Neural cell (in vitro differentiated cells): ENCODE measurements around the gene RAG2. TPM values are rescaled to one million over a fixed set of nuclear protein-coding genes. Genes with fewer than 3 reads are reported as not detected.

Source experiments
- H2AFZ ChIP-seq: fragments of 200-600, 300-800 bp; sonication (generic), shearing (Covaris generic); 2 replicates; pipeline ENCODE4 v1.6.0; 2014; ENCODE audit warnings: low read depth, mild to moderate bottlenecking, antibody characterized with exemption, low read length, moderate library complexity
- H3F3A ChIP-seq: fragments of 200-600 bp; shearing (Covaris generic); 2 replicates; pipeline ENCODE4 v1.6.1; 2016; ENCODE audit warnings: mild to moderate bottlenecking, moderate library complexity, mixed read lengths, antibody characterized with exemption, low read length; ENCODE audit not compliant: insufficient read depth, poor library complexity, severe bottlenecking
- H3K27ac ChIP-seq: fragments of 200-600, 300-800 bp; sonication (generic), shearing (Covaris generic); 2 replicates; pipeline ENCODE4 v1.5.1; 2014; ENCODE audit warnings: mild to moderate bottlenecking, low read length, moderate library complexity
- H3K27me3 ChIP-seq: fragments of 300-800, 200-600 bp; sonication (generic), shearing (Covaris generic); 2 replicates; pipeline ENCODE4 v1.6.0; 2014; ENCODE audit warnings: mild to moderate bottlenecking, low read depth, low read length, moderate library complexity; ENCODE audit not compliant: insufficient read depth
- H3K36me3 ChIP-seq: fragments of 300-800, 200-600 bp; sonication (generic), shearing (Covaris generic); 2 replicates; pipeline ENCODE4 v1.5.1; 2014; ENCODE audit warnings: mild to moderate bottlenecking, antibody characterized with exemption, low read length, moderate library complexity; ENCODE audit not compliant: insufficient read depth
- H3K4me2 ChIP-seq: fragments of 300-800, 200-600 bp; sonication (generic), shearing (Covaris generic); 2 replicates; pipeline ENCODE4 v1.6.0; 2014; ENCODE audit warnings: mild to moderate bottlenecking, low read length
- H3K4me3 ChIP-seq: fragments of 300-800, 200-600 bp; sonication (generic), shearing (Covaris generic); 2 replicates; pipeline ENCODE4 v1.5.1; 2014; ENCODE audit warnings: mild to moderate bottlenecking, low read length, moderate library complexity
- H3K79me2 ChIP-seq: fragments of 200-600 bp; shearing (Covaris generic); replicated peaks from 2 replicates; pipeline ENCODE4 v1.6.0; 2014; ENCODE audit warnings: mild to moderate bottlenecking, low read length, moderate library complexity; ENCODE audit not compliant: insufficient read depth
- H3K9ac ChIP-seq: fragments of 300-800, 200-600 bp; sonication (generic), shearing (Covaris generic); 2 replicates; pipeline ENCODE4 v1.6.1; 2016; ENCODE audit warnings: mild to moderate bottlenecking, low read length, mixed read lengths
- H3K9me2 ChIP-seq: fragments of 200-600 bp; shearing (Covaris generic); 2 replicates; pipeline ENCODE4 v1.6.1; 2016; ENCODE audit warnings: mild to moderate bottlenecking, low read length, mixed read lengths; ENCODE audit not compliant: insufficient read depth
- H3K9me3 ChIP-seq: fragments of 200-600, 300-800 bp; sonication (generic), shearing (Covaris generic); 2 replicates; pipeline ENCODE4 v1.6.1; 2016; ENCODE audit warnings: mild to moderate bottlenecking, mixed run types, low read length, moderate library complexity, mixed read lengths
- H4K20me1 ChIP-seq: fragments of 200-600 bp; shearing (Covaris generic); 2 replicates; pipeline ENCODE4 v1.6.1; 2016; ENCODE audit warnings: mild to moderate bottlenecking, mixed run types; ENCODE audit not compliant: insufficient read depth
- CTCF ChIP-seq: fragments of 450-650 bp; IDR thresholded peaks from 2 replicates; pipeline ENCODE4 v1.5.1; 2014; ENCODE audit warnings: antibody characterized with exemption, mild to moderate bottlenecking, moderate library complexity; ENCODE audit not compliant: poor library complexity, severe bottlenecking
- EP300 ChIP-seq: fragments of 450-650 bp; conservative IDR thresholded peaks from 2 replicates; pipeline ENCODE4 v1.6.1; 2014; ENCODE audit warnings: antibody characterized with exemption, mild to moderate bottlenecking, moderate library complexity; ENCODE audit not compliant: poor library complexity, severe bottlenecking
- EZH2 ChIP-seq: fragments of 200-600, 300-800 bp; shearing (Covaris generic), sonication (generic); IDR thresholded peaks from 2 replicates; pipeline ENCODE4 v1.6.1; 2014; ENCODE audit warnings: antibody characterized with exemption, low read length, borderline replicate concordance, mild to moderate bottlenecking; ENCODE audit not compliant: insufficient read depth, poor library complexity, severe bottlenecking
- MXI1 ChIP-seq: fragments of 450-650 bp; conservative IDR thresholded peaks from 2 replicates; pipeline ENCODE4 v1.6.1; 2014; ENCODE audit warnings: antibody characterized with exemption, mild to moderate bottlenecking; ENCODE audit not compliant: poor library complexity, severe bottlenecking
- POLR2AphosphoS5 ChIP-seq: IDR thresholded peaks from 2 replicates; pipeline ENCODE4 v1.6.1; 2012
- RAD21 ChIP-seq: fragments of 450-650 bp; conservative IDR thresholded peaks from 2 replicates; pipeline ENCODE4 v1.6.1; 2014; ENCODE audit warnings: antibody characterized with exemption, mild to moderate bottlenecking, moderate library complexity
- REST ChIP-seq: IDR thresholded peaks from 2 replicates; pipeline ENCODE4 v1.6.1; 2012; ENCODE audit warnings: borderline replicate concordance
- SMC3 ChIP-seq: fragments of 450-650 bp; conservative IDR thresholded peaks from 2 replicates; pipeline ENCODE4 v1.6.1; 2014; ENCODE audit warnings: antibody characterized with exemption, mild to moderate bottlenecking, moderate library complexity; ENCODE audit not compliant: poor library complexity
- TAF1 ChIP-seq: IDR thresholded peaks from 2 replicates; pipeline ENCODE4 v1.6.1; 2012; ENCODE audit warnings: low read depth
- polyA plus RNA-seq: library from polyadenylated mRNA; depleted of rRNA; stranded (reverse); fragments of >200 nt; gene quantifications from 2 replicates; pipeline ENCODE4 v1.2.3, GENCODE V29; 2014

Gene RAG2
- polyA plus RNA-seq, 1 donor from 2014 or later: not detected

GRCh38 chr11:36564376-36565030 is 33.5 kb downstream of the RAG2 start:
- Histone ChIP-seq H3K9me2 (no peaks in the 10 kb centered on the region), H3K79me2 (no peaks in the 10 kb centered on the region), H3K9me3 (no peaks in the 10 kb centered on the region), H4K20me1 (no peaks in the 10 kb centered on the region), H2AFZ (no peak overlapping the region), H3F3A (no peaks in the 10 kb centered on the region), H3K4me2 (no peak overlapping the region), H3K9ac (no peak overlapping the region), H3K4me3 (peak overlapping the region; percentile 46), H3K36me3 (no peaks in the 10 kb centered on the region), H3K27ac (no peak overlapping the region), H3K27me3 (no peaks in the 10 kb centered on the region)
- TF ChIP-seq SMC3 (peak; percentile 89), CTCF (peak; percentile 88), TAF1 (no peak), MXI1 (no peak), EP300 (no peak), RAD21 (peak; percentile 91)

- Histone ChIP-seq H3F3A (no peaks in the 10 kb centered on the region), H4K20me1 (no peaks in the 10 kb centered on the region), H3K4me2 (no peak overlapping the region), H3K27ac (no peak overlapping the region), H3K4me3 (no peak overlapping the region), H3K9me3 (no peaks in the 10 kb centered on the region), H3K79me2 (no peaks in the 10 kb centered on the region), H3K9me2 (no peaks in the 10 kb centered on the region), H3K9ac (no peak overlapping the region), H3K36me3 (no peaks in the 10 kb centered on the region), H2AFZ (no peak overlapping the region), H3K27me3 (no peaks in the 10 kb centered on the region)
- TF ChIP-seq TAF1: no peak
- TF ChIP-seq SMC3: no peak
- TF ChIP-seq EZH2: no peak
- no peak for TF ChIP-seq MXI1
- no peak for TF ChIP-seq RAD21
- TF ChIP-seq CTCF: no peak
- TF ChIP-seq POLR2AphosphoS5: no peak
- no peak for TF ChIP-seq EP300
- TF ChIP-seq REST: no peak
Observed at GRCh38 chr11:36558571-36559413, 39.2 kb downstream of the RAG2 start.
